HG03039 (cell line): ENCODE data around the gene KPNA2.
"Not testable (repeated sequence)": the region's sequence is repeated elsewhere in the genome, so short reads cannot be mapped to it uniquely, and the experiment has no call there.

Experiments
- ATAC-seq: cut with Tn5 transposase; IDR thresholded peaks from one replicate; pipeline ENCODE4 v1.9.1; 2021; ENCODE audit warnings: mild to moderate bottlenecking, moderate library complexity; ENCODE audit not compliant: unreplicated experiment

KPNA2 gene

DNA sequence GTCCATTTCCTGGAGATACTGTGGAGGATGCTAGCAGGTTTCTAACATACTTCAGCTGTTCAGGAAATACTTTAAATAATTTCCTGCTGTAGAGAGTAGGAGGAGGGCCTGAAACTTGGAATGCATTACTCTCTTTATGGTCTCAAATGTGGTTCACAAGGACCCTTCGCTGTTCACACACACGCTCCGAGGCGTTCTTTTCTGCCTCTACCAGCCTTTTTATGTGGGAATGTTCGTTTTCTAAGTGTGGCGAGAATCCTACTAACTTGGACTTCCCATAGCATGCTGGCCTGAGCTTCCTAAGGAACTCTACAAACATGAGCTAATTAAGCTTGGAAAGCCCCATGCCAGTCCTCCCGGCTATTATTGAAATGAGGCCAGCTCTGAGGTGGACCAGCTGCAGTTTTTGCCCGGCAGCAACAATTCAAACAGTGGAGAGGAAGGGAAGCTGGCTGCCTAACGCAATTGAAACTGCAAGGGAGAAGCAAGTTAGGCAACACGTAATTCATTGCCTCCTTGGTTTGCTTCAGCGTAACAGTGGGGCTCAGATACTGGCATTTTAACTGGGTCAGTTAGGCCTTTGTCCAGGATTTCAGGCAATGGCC is 18.9 kb downstream of the KPNA2 start:
- ATAC-seq, result no peak

DNA sequence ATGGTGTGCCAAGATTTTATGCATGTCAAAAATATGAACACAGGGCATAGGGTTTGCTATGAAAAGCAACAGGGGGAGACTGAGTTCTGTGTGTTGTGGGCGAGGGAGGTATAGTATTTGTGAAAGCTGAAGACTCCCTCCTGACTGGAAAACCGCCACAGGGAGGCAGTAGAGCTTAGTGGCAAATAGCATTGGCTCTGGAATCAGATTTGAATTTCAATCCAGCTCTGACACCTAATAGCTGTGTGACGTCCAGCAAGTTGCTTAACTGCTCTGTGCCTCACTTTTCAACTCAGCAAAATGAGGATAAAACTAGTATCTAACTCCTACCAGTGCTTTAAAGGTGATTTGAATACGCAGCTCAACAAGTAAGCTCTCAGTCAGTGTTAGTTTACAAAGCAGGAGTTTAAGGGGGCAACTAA is 22.0 kb downstream of the KPNA2 start:
- no peak for ATAC-seq

DNA sequence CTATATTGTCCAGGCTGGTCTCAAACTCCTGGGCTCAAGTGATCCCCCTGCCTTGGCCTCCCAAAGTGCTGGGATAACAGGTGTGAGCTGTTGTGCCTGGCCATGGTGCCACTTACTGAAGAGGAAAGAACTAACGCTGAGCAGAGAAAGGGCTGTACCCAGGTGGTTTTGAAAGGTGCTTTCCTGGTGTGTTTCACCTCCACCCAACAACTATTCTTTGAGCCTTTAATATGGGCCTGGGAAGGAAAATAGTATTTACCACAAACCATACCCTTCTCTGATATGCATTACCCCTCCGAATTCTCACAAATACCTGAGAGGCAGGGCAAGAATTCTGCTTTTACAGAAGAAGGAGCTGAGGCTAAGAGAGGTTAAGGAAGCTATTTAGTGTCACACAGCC is 24.8 kb downstream of the KPNA2 start:
- ATAC-seq, result no peak

DNA sequence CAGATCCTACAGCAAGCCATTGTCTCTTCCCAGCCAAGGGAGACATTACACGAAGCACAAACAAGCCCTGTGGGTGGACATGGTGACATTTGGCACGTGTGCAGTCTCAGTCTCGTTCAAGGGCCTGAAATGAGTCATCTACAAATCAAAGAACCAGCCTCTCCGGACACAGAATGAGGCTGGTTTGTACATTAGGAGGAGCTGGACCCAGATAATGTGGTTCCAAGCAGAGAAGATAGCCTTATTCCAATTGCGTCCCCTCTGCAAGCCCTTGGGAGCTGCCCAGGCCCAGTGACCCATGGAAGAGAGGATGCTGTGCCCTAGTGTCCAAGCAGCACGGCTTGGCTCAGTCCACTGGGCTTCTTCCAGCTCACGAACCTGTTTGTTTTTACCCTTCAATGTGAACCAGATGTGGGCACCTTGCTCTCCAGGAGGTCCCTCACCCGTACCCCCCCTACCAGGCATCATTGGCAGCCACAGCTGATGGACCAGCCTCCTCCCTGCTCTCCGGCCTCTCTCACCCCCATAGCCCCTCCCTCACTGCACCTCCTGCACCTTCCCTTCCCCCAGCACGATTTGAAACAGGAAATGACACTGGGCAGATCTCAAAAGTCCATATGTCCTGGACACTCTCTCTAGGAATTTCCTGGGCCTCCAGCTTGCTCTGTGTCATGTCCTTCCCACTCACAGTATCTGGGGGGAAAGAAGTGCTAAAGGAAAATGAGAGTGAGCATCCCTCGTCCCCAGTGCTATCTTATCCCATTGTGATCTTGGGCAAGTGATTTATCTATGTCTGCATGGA is 26.2 kb downstream of the KPNA2 start:
- no peak for ATAC-seq

DNA sequence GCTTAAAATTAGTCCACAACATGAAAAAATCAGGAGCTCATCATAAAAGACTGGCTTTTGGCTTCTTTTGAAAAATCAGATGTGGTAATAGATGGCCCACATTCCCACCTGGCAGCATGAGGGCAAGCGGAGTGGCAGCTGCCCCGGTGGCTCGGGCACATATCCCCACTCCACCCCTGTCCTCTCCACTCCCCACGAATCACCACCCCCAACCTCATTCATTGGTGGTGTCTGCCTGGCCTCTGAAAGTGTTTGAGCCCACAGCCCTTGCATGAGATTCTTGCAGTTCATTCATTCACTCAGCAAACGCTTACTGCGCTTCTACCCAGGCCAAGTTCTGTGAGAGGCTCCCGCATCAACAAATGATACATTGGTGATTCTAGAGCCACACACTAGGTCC is 29.8 kb downstream of the KPNA2 start:
- ATAC-seq, result not testable (repeated sequence)

DNA sequence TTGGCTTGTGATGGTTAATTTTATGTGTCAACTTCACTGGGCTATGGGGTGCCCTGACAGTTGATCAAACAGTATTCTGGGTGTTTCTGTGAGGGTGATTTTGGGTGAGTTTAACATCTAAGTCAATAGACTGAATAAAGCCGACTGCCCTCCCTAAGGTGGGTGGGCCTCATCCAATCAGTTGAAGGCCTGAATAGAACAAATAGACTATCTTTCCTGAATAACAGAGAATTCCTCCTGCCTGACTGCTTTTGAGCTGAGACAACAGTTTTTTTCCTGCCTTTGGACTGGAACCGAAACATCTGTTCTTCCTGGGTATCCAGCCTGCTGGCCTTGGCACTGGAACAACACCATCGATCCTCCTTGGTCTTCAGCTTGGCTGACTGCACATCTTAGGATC is 33.0 kb downstream of the KPNA2 start:
- not testable (repeated sequence) for ATAC-seq

DNA sequence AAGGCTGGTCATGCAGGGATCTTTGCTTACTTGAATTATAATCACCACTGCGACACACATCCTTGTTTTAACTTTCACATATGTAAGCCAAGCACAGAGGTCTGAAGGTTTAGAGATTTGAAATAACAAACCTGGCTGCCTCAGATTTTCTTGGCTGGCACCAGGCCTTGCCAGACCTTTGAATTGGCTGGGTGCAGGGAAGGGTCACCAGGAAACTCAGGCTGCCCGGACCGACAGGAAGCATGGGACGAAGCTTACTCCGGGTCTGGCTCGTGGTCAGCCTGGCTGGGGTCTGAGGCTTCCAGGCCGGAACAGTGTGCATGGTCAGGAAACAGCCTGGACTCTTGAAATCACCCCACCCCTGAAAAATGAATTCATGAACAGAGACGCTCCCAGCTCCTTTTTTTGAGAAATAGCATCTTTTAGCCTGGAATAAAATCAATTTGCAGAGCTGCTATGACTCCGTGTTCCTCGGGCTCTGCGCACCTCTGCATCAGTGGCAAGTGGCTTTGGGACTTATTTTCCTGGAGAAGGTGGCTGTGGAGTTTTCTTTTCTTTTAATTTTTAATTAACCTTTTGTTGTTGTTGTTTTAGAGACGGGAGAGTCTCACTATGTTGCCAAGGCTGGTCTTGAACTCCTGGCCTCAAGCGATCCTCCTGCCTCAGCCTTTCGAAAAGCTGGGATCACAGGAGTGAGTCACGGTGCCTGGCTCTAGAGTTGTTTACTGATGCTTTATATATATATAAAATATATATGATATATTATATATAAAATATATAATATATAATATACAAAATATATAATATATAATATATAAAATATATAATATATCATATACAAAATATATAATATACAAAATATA is 35.3 kb downstream of the KPNA2 start:
- not testable (repeated sequence) for ATAC-seq

DNA sequence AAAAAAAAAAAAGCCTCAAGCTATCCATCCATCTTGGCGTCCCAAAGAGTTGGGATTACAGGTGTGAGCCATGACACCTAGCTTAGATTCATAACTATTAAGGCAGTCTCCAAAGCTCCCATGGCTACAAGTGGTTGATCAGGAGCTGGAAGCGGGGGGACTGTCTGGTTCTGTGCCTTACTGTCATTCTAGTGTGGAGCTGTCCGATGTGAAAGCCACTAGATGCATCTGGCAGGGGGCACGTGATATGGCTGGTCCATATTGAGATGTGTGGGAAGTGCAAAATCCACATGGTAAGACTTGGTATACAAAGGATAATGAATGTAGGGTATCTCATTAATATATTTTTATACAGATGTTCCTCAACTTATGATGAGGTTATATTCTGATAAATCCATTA is 38.7 kb downstream of the KPNA2 start:
- ATAC-seq, result no peak

DNA sequence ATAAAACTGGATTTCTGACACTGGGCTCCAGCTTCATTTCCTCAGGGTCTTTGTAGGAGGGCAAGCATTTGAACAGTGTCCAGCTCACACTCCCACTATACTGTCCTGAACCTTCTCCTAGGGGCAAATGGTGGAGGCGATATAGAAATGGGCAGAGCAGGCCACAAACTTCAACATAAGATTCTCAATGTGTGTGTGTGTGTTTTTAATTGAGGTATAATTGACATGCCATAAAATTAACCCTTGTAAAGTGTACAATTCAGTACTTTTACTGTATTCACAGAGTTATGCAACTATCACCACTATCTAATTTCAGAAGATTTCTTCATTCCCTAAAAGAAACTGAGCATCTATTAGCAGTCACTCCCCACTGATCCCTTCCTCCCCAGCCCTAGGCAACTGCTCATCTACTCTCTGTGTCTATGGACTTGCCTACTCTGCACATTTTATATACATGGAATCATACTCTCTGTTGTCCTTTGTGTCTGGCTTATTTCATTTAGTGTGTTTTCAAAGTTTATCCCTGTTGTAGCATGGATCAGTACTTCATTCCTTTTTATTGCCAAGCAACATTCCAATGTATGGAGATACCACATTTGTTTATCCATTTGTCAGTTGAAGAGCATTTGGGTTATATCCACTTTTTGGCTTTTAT is 40.5 kb downstream of the KPNA2 start:
- not testable (repeated sequence) for ATAC-seq

DNA sequence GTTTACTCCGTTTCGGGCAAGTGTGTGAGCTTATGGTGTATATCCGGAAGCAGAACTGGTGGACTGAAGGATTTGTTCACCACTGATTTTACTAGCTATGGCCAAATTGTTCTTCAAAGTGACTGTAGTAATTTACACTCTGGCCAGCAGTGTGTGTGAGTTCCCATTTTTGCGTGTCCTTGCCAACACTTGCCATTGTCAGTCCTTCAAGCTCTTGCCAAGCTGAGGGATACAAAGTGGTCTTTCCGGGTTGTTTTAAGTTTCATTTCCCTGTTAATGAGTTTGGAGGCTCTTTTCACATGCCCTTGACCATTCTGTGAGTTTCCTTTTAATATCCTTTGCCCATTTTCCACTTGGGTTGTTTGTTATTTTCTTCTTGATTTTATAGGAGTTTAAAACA is 42.0 kb downstream of the KPNA2 start:
- not testable (repeated sequence) for ATAC-seq

DNA sequence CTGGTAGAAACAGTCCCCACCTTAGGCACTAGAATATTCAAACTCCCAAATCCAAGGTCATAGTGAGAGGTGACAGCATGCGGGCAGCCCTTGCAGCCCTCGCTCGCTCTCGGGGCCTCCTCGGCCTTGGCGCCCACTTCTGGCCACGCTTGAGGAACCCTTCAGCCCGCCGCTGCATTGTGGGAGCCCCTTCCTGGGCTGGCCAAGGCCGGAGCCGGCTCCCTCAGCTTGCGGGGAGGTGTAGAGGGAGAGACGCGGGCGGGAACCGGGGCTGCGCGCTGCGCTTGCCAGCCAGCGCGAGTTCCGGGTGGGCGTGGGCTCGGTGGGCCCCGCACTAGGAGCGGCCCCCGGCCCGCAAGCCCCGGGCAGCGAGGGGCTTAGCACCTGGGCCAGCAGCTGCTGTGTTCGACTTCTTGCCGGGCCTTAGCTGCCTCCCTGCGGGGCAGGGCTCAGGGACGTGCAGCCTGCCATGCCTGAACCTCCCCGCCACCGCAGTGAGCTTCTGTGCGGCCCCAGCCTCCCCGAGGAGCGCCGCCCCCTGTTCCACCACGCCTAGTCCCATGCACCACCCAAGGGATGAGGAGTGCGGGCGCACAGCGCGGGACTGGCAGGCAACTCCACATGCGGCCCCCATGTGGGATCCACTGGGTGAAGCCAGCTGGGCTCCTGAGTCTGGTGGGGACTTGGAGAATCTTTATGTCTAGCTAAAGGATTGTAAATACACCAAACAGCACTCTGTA is 45.0 kb downstream of the KPNA2 start:
- no peak for ATAC-seq

DNA sequence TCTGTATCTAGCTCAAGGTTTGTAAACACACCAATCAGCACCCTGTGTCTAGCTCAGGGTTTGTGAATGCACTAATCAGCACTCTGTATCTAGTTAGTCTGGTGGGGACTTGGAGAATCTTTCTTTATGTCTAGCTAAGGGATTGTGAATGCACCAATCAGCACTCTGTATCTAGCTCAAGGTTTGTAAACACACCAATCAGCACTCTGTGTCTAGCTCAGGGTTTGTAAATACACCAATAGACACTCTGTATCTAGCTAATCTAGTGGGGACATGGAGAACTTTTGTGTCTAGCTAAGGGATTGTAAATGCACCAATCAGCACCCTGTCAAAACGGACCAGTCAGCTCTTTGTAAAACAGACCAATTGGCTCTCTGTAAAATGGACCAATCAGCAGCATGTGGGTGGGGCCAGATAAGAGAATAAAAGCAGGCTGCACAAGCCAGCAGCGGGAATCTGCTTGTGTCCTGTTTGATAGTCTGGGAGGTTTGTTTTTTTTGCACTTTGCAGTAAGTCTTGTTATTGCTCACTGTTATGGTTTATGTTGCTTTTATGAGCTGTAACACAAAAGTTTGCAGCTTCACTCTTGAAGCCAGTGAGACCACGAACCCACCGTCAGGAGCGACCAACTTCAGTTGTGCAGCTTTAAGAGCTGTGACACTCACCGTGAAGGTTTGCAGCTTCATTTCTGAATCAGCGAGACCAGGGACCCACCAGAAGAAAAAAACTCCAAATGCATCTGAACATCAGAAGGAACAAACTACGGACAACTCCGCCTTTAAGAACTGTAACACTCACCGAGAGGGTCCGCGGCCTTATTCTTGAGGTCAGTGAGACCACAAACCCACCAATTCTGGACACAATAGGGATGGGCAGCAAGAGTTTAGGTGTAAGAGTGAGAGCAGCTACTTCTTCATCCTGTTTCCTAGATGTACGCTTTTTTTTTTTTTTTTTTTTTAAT is 46.0 kb downstream of the KPNA2 start:
- ATAC-seq, result not testable (repeated sequence)

DNA sequence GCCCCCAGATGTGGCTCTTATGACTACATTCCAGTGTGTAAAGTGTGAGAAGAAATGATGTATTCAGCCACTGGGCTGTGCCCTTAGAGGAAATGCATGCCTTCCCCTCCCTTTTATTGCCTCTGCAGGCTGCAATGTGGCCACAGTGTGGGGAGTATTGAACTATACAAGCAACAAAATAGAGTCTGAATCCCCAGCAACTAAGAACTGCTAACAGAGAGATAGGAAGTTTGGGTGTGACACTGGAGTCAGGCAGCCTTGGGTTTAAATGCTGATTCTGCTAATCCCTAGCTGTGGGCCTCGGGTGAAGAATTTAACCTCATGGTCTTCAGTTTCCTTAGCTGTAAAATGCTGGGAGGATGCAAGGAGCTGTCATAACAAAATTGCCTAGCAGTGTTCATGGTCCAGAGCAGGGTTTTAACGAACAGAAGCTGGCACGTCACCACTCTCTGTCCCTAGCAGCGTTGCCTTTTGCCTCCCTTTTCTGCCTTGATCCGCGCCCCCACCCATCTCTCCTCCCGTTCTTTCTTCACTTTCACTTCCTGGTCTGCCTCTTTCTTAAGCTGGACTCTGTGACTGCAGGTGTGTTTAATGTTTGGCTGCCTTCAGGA is 50.3 kb downstream of the KPNA2 start:
- no peak for ATAC-seq

DNA sequence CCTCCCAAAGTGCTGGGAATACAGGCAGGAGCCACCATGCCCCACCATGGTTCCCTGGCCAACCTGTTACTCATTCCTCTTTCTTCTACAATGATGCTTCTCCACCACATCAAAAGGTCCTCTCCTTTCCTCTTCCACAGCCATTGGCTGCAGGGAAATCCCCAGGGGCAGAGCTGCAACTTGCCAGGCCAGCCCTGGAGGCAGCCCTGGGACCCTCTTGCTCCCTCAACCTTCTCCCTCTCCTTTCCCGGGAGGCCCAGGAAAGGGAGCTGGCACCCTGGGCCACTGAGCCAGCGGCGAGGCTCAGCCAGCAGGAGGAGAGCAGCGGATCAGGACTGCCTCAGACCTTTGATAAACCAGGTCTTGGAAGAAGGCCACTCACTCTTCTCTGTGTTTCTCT is 51.1 kb downstream of the KPNA2 start:
- not testable (repeated sequence) for ATAC-seq

DNA sequence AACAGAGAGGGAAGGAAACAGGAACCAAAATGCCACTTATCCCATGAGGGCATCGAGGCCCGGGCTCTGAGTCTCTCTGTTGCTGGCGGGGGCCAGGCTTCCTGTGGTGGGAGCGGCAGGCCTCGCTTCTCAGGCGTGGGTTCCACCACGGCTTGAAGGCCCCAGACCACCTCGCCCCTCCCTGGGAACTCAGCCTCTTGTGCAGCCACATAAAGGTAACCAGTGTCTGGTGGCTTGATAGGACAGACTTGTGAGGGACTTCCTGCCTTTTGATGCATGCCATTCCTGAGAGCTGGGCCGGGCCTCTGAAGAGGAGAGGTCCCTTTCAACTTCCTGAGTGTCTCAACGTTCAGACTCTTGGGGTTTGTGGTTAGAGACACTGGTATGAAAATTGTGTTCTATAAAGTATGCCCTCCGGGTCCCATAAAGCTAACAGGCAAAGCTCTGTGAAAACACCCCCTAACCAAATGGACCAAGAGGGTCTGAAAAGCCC is 51.6 kb downstream of the KPNA2 start:
- ATAC-seq, result not testable (repeated sequence)

DNA sequence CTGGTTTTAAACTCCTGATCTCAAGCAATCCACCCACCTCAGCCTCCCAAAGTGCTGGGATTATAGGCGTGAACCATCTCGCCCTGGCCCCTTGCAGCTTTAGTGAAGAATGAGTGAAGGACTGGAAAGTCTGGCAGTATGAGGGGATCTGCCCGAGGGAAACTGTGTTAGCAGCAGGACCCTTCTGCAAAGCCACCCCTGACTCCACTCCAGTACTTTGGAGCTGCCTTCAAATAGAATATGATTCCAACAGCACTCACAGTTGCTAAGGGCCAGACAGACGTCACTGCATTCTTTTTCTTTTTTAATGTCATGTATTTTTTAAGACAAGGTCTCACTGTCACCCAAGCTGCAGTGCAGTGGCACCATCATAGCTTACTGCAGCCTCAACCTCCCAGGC is 52.3 kb downstream of the KPNA2 start:
- no peak for ATAC-seq

DNA sequence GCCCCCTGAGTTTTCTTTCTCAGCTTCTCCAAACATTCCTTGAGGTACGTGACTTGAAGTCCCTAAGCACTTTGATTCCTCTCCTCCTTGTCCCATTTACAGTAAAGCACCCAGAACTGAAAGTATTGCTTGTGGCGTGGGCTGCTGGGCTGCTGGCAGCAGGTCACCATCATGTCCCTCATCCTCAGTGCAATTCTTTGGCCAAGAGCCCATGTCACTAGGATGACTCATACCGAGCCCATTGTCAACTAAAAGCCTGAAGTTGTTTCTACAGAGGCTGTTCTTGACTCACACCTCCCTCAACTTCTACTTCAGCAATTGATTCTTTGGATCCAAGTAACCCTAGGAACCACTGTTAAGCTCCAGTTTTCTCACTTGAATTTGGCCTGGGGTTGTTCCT is 54.3 kb downstream of the KPNA2 start:
- ATAC-seq, result no peak

DNA sequence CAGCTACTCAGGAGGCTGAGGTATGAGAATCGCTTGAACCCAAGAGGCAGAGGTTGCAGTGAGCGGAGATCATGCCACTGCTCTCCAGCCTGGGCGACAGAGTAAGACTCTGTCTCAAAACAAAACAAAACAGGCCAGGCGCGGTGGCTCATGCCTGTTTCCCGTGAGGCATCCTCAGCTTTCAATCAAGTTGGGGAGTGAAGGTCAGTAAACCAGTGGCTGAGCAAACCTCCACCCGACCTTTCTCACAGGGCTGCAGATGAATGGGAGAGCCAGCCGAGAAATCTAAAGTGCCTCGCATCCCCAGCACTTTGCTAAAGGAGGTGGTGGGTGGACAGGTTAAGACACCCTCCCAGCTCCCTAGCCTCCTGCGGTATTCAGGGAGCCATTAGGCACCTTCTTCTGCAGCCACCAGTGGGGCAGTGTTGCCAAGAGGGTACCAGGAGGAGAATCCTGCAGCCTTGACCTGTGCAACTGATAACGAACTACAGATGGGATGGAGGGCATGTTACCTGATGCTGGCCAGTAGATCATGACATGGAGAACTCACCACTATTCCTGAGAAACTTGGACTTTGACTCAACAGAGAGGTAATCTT is 59.0 kb downstream of the KPNA2 start:
- no peak for ATAC-seq
